Measurements from ENCODE around the gene BPIFB6.

GRCh38 chr20:32993496-32994050, 37.9 kb upstream of the BPIFB6 start:
- no peak for TF ChIP-seq EP300 (IDR thresholded peaks at IDR 0.05; ENCODE audit: borderline replicate concordance)
- no peak for TF ChIP-seq TCF12 (IDR thresholded peaks at IDR 0.05; ENCODE audit: low read depth)
